ENCODE measurements around the gene CDH22. TPM values are rescaled to one million over a fixed set of nuclear protein-coding genes. Genes with fewer than 3 reads are reported as not detected.

The CDH22 gene
- total RNA-seq, 4 donors from 2014 or later: 0.11 to 2.3 (median 0.76) TPM

- TF ChIP-seq, protein P1, sequence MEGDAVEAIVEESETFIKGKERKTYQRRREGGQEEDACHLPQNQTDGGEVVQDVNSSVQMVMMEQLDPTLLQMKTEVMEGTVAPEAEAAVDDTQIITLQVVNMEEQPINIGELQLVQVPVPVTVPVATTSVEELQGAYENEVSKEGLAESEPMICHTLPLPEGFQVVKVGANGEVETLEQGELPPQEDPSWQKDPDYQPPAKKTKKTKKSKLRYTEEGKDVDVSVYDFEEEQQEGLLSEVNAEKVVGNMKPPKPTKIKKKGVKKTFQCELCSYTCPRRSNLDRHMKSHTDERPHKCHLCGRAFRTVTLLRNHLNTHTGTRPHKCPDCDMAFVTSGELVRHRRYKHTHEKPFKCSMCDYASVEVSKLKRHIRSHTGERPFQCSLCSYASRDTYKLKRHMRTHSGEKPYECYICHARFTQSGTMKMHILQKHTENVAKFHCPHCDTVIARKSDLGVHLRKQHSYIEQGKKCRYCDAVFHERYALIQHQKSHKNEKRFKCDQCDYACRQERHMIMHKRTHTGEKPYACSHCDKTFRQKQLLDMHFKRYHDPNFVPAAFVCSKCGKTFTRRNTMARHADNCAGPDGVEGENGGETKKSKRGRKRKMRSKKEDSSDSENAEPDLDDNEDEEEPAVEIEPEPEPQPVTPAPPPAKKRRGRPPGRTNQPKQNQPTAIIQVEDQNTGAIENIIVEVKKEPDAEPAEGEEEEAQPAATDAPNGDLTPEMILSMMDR (IDR thresholded peaks at IDR 0.05): no peak
- TF ChIP-seq POLR2A (IDR thresholded peaks at IDR 0.05): no peak
- Histone ChIP-seq H3K4me1 (peaks cover 0 to 27% (median 9%) of the 10 kb centered on the region in 3 donors), H3K27me3 (peaks cover 0 to 10% (median 0%) of the 10 kb centered on the region in 4 donors), H3K4me3 (no peak overlapping the region), H3K27ac (peak overlapping the region in 1 of 4 donors; percentile 24), H3K36me3 (peaks cover 0 to 51% (median 0%) of the 10 kb centered on the region in 3 donors), H3K9me3 (no peaks in the 10 kb centered on the region)
- DNase-seq: no peak
- intact Hi-C loops (cut with DNase I): loop anchor here (10.0 kb wide), 1 partner anchor 213 kb away; no protein-coding TSS in a partner anchor
- WGBS, 2 donors: 69 to 75% methylated on average over 2 to 5 of the region's 25 CpGs
Observed at GRCh38 chr20:46347841-46348803, 39.8 kb upstream of the CDH22 start.

- TF ChIP-seq, protein P1 (IDR thresholded peaks at IDR 0.05): no peak
- no peak for TF ChIP-seq POLR2A (IDR thresholded peaks at IDR 0.05)
- peaks cover 0 to 43% (median 0%) of the 10 kb centered on the region in 3 donors for H3K36me3 ChIP-seq
- H3K27me3 ChIP-seq: peaks cover 0 to 24% (median 2%) of the 10 kb centered on the region in 4 donors
- intact Hi-C loops (cut with DNase I): loop anchor here (10.0 kb wide), 1 partner anchor 212 kb away; no protein-coding TSS in a partner anchor
- peaks cover 0 to 35% (median 12%) of the 10 kb centered on the region in 3 donors for H3K4me1 ChIP-seq
- no peak overlapping the region for H3K4me3 ChIP-seq
- WGBS, 2 donors: 80 to 83% methylated on average over 8 of the region's 8 CpGs
- no peak overlapping the region for H3K27ac ChIP-seq
- no peaks in the 10 kb centered on the region for H3K9me3 ChIP-seq
- DNase-seq: no peak
Observed at GRCh38 chr20:46346770-46347169, 38.5 kb upstream of the CDH22 start.

GRCh38 chr20:46344488-46345162 lies 36.3 kb upstream of the CDH22 start:
- Histone ChIP-seq H3K4me1 (peaks cover 0 to 32% (median 12%) of the 10 kb centered on the region in 3 donors), H3K27ac (no peak overlapping the region), H3K4me3 (no peak overlapping the region), H3K27me3 (peaks cover 0 to 45% (median 2%) of the 10 kb centered on the region in 4 donors), H3K9me3 (no peaks in the 10 kb centered on the region), H3K36me3 (peaks cover 0 to 21% (median 0%) of the 10 kb centered on the region in 3 donors)
- intact Hi-C loops (cut with DNase I): loop anchor here (10.0 kb wide), 1 partner anchor 210 kb away; no protein-coding TSS in a partner anchor
- no peak for DNase-seq
- WGBS, 2 donors: 54 to 83% methylated on average over 8 of the region's 8 CpGs
- TF ChIP-seq, protein P1 (IDR thresholded peaks at IDR 0.05): no peak
- no peak for TF ChIP-seq POLR2A (IDR thresholded peaks at IDR 0.05)

DNA sequence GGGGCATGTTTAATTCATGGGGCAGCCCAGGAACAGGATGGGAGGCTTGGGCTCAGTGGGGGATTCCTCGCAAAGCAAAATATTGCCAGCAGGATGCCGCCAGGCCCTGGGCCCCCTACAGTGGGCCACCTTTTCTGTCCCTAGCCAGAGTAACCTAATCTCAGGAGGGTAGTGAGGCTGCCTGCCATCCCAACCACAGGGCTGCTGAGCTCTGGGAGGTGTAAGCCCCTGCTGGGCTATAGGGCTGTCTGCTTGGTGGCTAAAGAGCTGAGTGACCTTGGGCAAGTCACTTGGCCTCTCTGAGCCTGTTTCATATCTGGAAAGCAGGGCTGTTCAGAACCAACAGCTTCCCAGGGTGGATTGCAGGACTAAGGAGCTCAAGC lies 35.7 kb upstream of the CDH22 start:
- peaks cover 0 to 52% (median 2%) of the 10 kb centered on the region in 4 donors for H3K27me3 ChIP-seq
- WGBS, 2 donors: 80 to 92% methylated on average over 2 of the region's 2 CpGs
- intact Hi-C loops (cut with DNase I): loop anchor here (10.0 kb wide), 1 partner anchor 209 kb away; no protein-coding TSS in a partner anchor
- H3K27ac ChIP-seq: no peak overlapping the region
- peaks cover 0 to 20% (median 0%) of the 10 kb centered on the region in 3 donors for H3K36me3 ChIP-seq
- H3K9me3 ChIP-seq: no peaks in the 10 kb centered on the region
- TF ChIP-seq, protein P1 (IDR thresholded peaks at IDR 0.05): no peak
- no peak for TF ChIP-seq POLR2A (IDR thresholded peaks at IDR 0.05)
- H3K4me3 ChIP-seq: no peak overlapping the region
- DNase-seq: no peak
- peaks cover 0 to 25% (median 12%) of the 10 kb centered on the region in 3 donors for H3K4me1 ChIP-seq

Measured in esophagus squamous epithelium (tissue), 5 donors.